ENCODE data around the gene PTPRG.

Gene PTPRG

GRCh38 chr3:61802772-61803171 is 241.4 kb downstream of the PTPRG start:
- Histone ChIP-seq H3K27me3 (ENCODE audit: low read depth, low read length) (no peaks in the 10 kb centered on the region), H3K4me2 (ENCODE audit: low read length) (no peak overlapping the region), H3K9me3 (ENCODE audit: insufficient read depth, low read length) (no peaks in the 10 kb centered on the region), H3K36me3 (replicated peaks; ENCODE audit: low read depth, low read length) (no peaks in the 10 kb centered on the region), H3K9ac (ENCODE audit: low read length) (no peak overlapping the region), H3K4me1 (ENCODE audit: low read length) (no peaks in the 10 kb centered on the region), H3K4me3 (ENCODE audit: low read length) (no peak overlapping the region), H3K27ac (ENCODE audit: low read length) (no peak overlapping the region), H3K79me2 (ENCODE audit: low read length) (no peaks in the 10 kb centered on the region), H4K20me1 (ENCODE audit: insufficient read depth, low read length) (no peaks in the 10 kb centered on the region), H2AFZ (ENCODE audit: low read depth, low read length) (no peak overlapping the region)
- TF ChIP-seq CTCF (IDR thresholded peaks at IDR 0.05; ENCODE audit: low read depth, low read length), result no peak

GRCh38 chr3:61803983-61804382 is 242.6 kb downstream of the PTPRG start:
- H3K4me2 ChIP-seq (ENCODE audit: low read length), result no peak overlapping the region

GRCh38 chr3:61804782-61805181 is 243.4 kb downstream of the PTPRG start:
- TF ChIP-seq EZH2phosphoT487 (IDR thresholded peaks at IDR 0.05; ENCODE audit: low read depth) (no peak), CTCF (IDR thresholded peaks at IDR 0.05; ENCODE audit: low read depth, low read length) (no peak)
- no peak overlapping the region for H3K9ac ChIP-seq (ENCODE audit: low read length)
- no peak overlapping the region for H3K4me2 ChIP-seq (ENCODE audit: low read length)
- no peaks in the 10 kb centered on the region for H3K4me1 ChIP-seq (ENCODE audit: low read length)
- H3K4me3 ChIP-seq (ENCODE audit: low read length), result no peak overlapping the region
- H2AFZ ChIP-seq (ENCODE audit: low read depth, low read length), result no peak overlapping the region; the same call in 1 of the 2 replicates
- H3K79me2 ChIP-seq (ENCODE audit: low read length), result no peaks in the 10 kb centered on the region
- H3K36me3 ChIP-seq (replicated peaks; ENCODE audit: low read depth, low read length), result no peaks in the 10 kb centered on the region
- H3K9me3 ChIP-seq (ENCODE audit: insufficient read depth, low read length), result no peaks in the 10 kb centered on the region
- H3K27ac ChIP-seq (ENCODE audit: low read length), result no peak overlapping the region
- H4K20me1 ChIP-seq (ENCODE audit: insufficient read depth, low read length), result no peaks in the 10 kb centered on the region
- no peaks in the 10 kb centered on the region for H3K27me3 ChIP-seq (ENCODE audit: low read depth, low read length)

More at GRCh38 chr3:61803983-61804382, 242.6 kb downstream of the PTPRG start:
- H2AFZ ChIP-seq (ENCODE audit: low read depth, low read length), result no peak overlapping the region
- H3K27ac ChIP-seq (ENCODE audit: low read length), result no peak overlapping the region
- H3K79me2 ChIP-seq (ENCODE audit: low read length), result no peaks in the 10 kb centered on the region
- H4K20me1 ChIP-seq (ENCODE audit: insufficient read depth, low read length), result no peaks in the 10 kb centered on the region
- no peak for TF ChIP-seq EZH2phosphoT487 (IDR thresholded peaks at IDR 0.05; ENCODE audit: low read depth)
- TF ChIP-seq CTCF (IDR thresholded peaks at IDR 0.05; ENCODE audit: low read depth, low read length), result no peak
- no peak overlapping the region for H3K9ac ChIP-seq (ENCODE audit: low read length)
- H3K9me3 ChIP-seq (ENCODE audit: insufficient read depth, low read length), result no peaks in the 10 kb centered on the region
- no peak overlapping the region for H3K4me3 ChIP-seq (ENCODE audit: low read length)
- no peaks in the 10 kb centered on the region for H3K36me3 ChIP-seq (replicated peaks; ENCODE audit: low read depth, low read length)
- no peaks in the 10 kb centered on the region for H3K4me1 ChIP-seq (ENCODE audit: low read length)
- no peaks in the 10 kb centered on the region for H3K27me3 ChIP-seq (ENCODE audit: low read depth, low read length)

- H3K4me3 ChIP-seq (ENCODE audit: low read length), result no peak overlapping the region
- H3K79me2 ChIP-seq (ENCODE audit: low read length), result no peaks in the 10 kb centered on the region
- no peaks in the 10 kb centered on the region for H3K9me3 ChIP-seq (ENCODE audit: insufficient read depth, low read length)
- no peak overlapping the region for H2AFZ ChIP-seq (ENCODE audit: low read depth, low read length)
- no peaks in the 10 kb centered on the region for H3K27me3 ChIP-seq (ENCODE audit: low read depth, low read length)
- no peak overlapping the region for H3K4me2 ChIP-seq (ENCODE audit: low read length)
- H3K27ac ChIP-seq (ENCODE audit: low read length), result no peak overlapping the region
- H3K36me3 ChIP-seq (replicated peaks; ENCODE audit: low read depth, low read length), result no peaks in the 10 kb centered on the region
- TF ChIP-seq EZH2phosphoT487 (IDR thresholded peaks at IDR 0.05; ENCODE audit: low read depth), result no peak
- no peak for TF ChIP-seq CTCF (IDR thresholded peaks at IDR 0.05; ENCODE audit: low read depth, low read length)
- no peaks in the 10 kb centered on the region for H4K20me1 ChIP-seq (ENCODE audit: insufficient read depth, low read length)
- no peak overlapping the region for H3K9ac ChIP-seq (ENCODE audit: low read length)
- no peaks in the 10 kb centered on the region for H3K4me1 ChIP-seq (ENCODE audit: low read length)
These were observed 244.2 kb downstream of the PTPRG start for GRCh38 chr3:61805510-61806080.

Data from OCI-LY3 (cell line).